HUES64 (cell line): ENCODE data around the gene RAB11FIP4.

Experiments used
- H3K27ac ChIP-seq: 2 replicates; pipeline ENCODE4 v1.7.0; 2013; ENCODE audit warnings: low read depth, low read length, inconsistent platforms
- H3K27me3 ChIP-seq: 2 replicates; pipeline ENCODE4 v1.6.1; 2013; ENCODE audit warnings: mild to moderate bottlenecking, low read length; ENCODE audit not compliant: insufficient read depth
- H3K36me3 ChIP-seq: 2 replicates; pipeline ENCODE4 v1.6.1; 2013; ENCODE audit warnings: mild to moderate bottlenecking, low read length; ENCODE audit not compliant: insufficient read depth
- H3K4me1 ChIP-seq: 2 replicates; pipeline ENCODE4 v1.6.1; 2013; ENCODE audit warnings: mild to moderate bottlenecking, low read length, moderate library complexity; ENCODE audit not compliant: insufficient read depth
- H3K4me3 ChIP-seq: 2 replicates; pipeline ENCODE4 v1.5.1; 2013; ENCODE audit warnings: mild to moderate bottlenecking, low read length, moderate library complexity
- H3K9ac ChIP-seq: 2 replicates; pipeline ENCODE4 v1.6.1; 2013; ENCODE audit warnings: mild to moderate bottlenecking, low read depth, low read length
- H3K9me3 ChIP-seq: 2 replicates; pipeline ENCODE4 v1.6.1; 2013; ENCODE audit warnings: low read depth, low read length; ENCODE audit not compliant: insufficient read depth
- WGBS: fragments of 150-250, 120-280 bp; methylation state at CpG from one replicate; pipeline ENCODE4 v1.1.7; 2013; ENCODE audit warnings: missing lambda C conversion rate; 5-methylcytosine and 5-hydroxymethylcytosine counted together

The RAB11FIP4 gene

GRCh38 chr17:31584438-31585279 lies 193.2 kb downstream of the RAB11FIP4 start:
- Histone ChIP-seq H3K9me3 (no peaks in the 10 kb centered on the region), H3K36me3 (no peaks in the 10 kb centered on the region), H3K27me3 (no peaks in the 10 kb centered on the region), H3K4me3 (no peak overlapping the region), H3K27ac (no peak overlapping the region), H3K4me1 (no peaks in the 10 kb centered on the region), H3K9ac (no peak overlapping the region)
- 91% methylated on average over 6 of the region's 6 CpGs for WGBS

GRCh38 chr17:31585280-31585630 lies 193.8 kb downstream of the RAB11FIP4 start:
- Histone ChIP-seq H3K4me1 (no peaks in the 10 kb centered on the region), H3K9me3 (no peaks in the 10 kb centered on the region), H3K9ac (no peak overlapping the region), H3K27me3 (no peaks in the 10 kb centered on the region), H3K36me3 (no peaks in the 10 kb centered on the region), H3K4me3 (no peak overlapping the region), H3K27ac (no peak overlapping the region)
- 86% methylated on average over 6 of the region's 6 CpGs for WGBS

- Histone ChIP-seq H3K4me1 (no peaks in the 10 kb centered on the region), H3K36me3 (no peaks in the 10 kb centered on the region), H3K9ac (no peak overlapping the region), H3K9me3 (no peaks in the 10 kb centered on the region), H3K4me3 (no peak overlapping the region), H3K27me3 (no peaks in the 10 kb centered on the region), H3K27ac (no peak overlapping the region)
- WGBS = 90% methylated on average over 5 of the region's 5 CpGs
Measured at GRCh38 chr17:31586946-31587345, 195.5 kb downstream of the RAB11FIP4 start.

- H3K9ac ChIP-seq = no peak overlapping the region
- no peaks in the 10 kb centered on the region for H3K27me3 ChIP-seq
- no peaks in the 10 kb centered on the region for H3K4me1 ChIP-seq
- no peaks in the 10 kb centered on the region for H3K36me3 ChIP-seq
- H3K4me3 ChIP-seq = no peak overlapping the region
- WGBS = 95% methylated on average over 4 of the region's 4 CpGs
- no peaks in the 10 kb centered on the region for H3K9me3 ChIP-seq
- no peak overlapping the region for H3K27ac ChIP-seq
Measured at GRCh38 chr17:31587462-31587861, 196.0 kb downstream of the RAB11FIP4 start.
